ENCODE data around the gene PTPRE.

- no peak for TF ChIP-seq EZH2 (IDR thresholded peaks at IDR 0.05; ENCODE audit: borderline replicate concordance, control insufficient read depth, low read depth, low read length)
- no peak for TF ChIP-seq E2F4 (IDR thresholded peaks at IDR 0.05; ENCODE audit: low read depth, low read length)
- TF ChIP-seq NFYB (IDR thresholded peaks at IDR 0.05; ENCODE audit: insufficient read depth, low read depth, low read length): no peak
- TF ChIP-seq POLR2A (IDR thresholded peaks at IDR 0.05; ENCODE audit: low read depth, low read length): no peak
- TF ChIP-seq CTCF (IDR thresholded peaks at IDR 0.05 in 2 of 3, conservative IDR thresholded peaks at IDR 0.05 in 1 of 3; ENCODE audit: control insufficient read depth in 2 of 3, extremely low read depth in 1 of 3, insufficient read depth in 1 of 3, low read depth in 3 of 3, low read length in 3 of 3): no peak
- no peak for TF ChIP-seq BCLAF1 (IDR thresholded peaks at IDR 0.05)
- no peak for TF ChIP-seq TARDBP (IDR thresholded peaks at IDR 0.05; ENCODE audit: borderline replicate concordance)
- TF ChIP-seq CREB1 (IDR thresholded peaks at IDR 0.05; ENCODE audit: low read depth): no peak
- no peak for TF ChIP-seq RAD21 (IDR thresholded peaks at IDR 0.05; ENCODE audit: insufficient read depth, low read depth, low read length)
- TF ChIP-seq DPF2 (IDR thresholded peaks at IDR 0.05): no peak
- TF ChIP-seq NR2C2 (IDR thresholded peaks at IDR 0.05; ENCODE audit: borderline replicate concordance, control insufficient read depth, insufficient read length, low read depth): no peak
- TF ChIP-seq EP300 (IDR thresholded peaks at IDR 0.05; ENCODE audit: borderline replicate concordance in 1 of 2, control insufficient read depth in 1 of 2, low read depth in 2 of 2, low read length in 2 of 2): no peak
- TF ChIP-seq CEBPB (IDR thresholded peaks at IDR 0.05; ENCODE audit: borderline replicate concordance in 1 of 2, low read depth in 2 of 2, low read length in 2 of 2): no peak
Observed at GRCh38 chr10:127922206-127922605, 15.3 kb downstream of the PTPRE start.
